Heart left ventricle (tissue), 16 donors: ENCODE results near the gene GCSH. TPM values are rescaled to one million over a fixed set of nuclear protein-coding genes. Genes with fewer than 3 reads are reported as not detected.

Experiments
- ATAC-seq, 4 donors: fragments of 200-7000 bp; cut with Tn5 transposase; one replicate each; pipeline ENCODE4 v1.9.1; 2020 to 2022; ENCODE audit warnings: moderate library complexity in 4 of 4, mild to moderate bottlenecking in 3 of 4, moderate number of reproducible peaks in 1 of 4
- DNase-seq, 5 donors: peaks; one replicate each; pipeline ENCODE4 v3.0.0-alpha.2; 2020
- H3K27ac ChIP-seq, 12 donors: fragments of 200-600 bp; sonication (generic) in 4 of 12; one replicate each; pipeline versions ENCODE4 v1.5.0 to v1.8.0; 2016 to 2022; ENCODE audit warnings: mild to moderate bottlenecking in 2 of 12
- H3K27me3 ChIP-seq, 9 donors: fragments of 200-600 bp; sonication (generic) in 2 of 9; one replicate each; pipeline versions ENCODE4 v1.5.1 to v1.8.0; 2016 to 2022; ENCODE audit warnings: mild to moderate bottlenecking in 3 of 9
- H3K36me3 ChIP-seq, 9 donors: fragments of 200-600 bp; sonication (generic) in 2 of 9; one replicate each; pipeline versions ENCODE4 v1.5.0 to v1.8.0; 2018 to 2022; ENCODE audit warnings: mild to moderate bottlenecking in 2 of 9
- H3K4me1 ChIP-seq, 12 donors: fragments of 200-600 bp; sonication (generic) in 4 of 12; one replicate each; pipeline versions ENCODE4 v1.5.0 to v1.8.0; 2016 to 2022; ENCODE audit warnings: mild to moderate bottlenecking in 3 of 12
- H3K4me3 ChIP-seq, 12 donors: fragments of 200-600 bp; sonication (generic) in 4 of 12; one replicate each; pipeline versions ENCODE4 v1.5.0 to v1.8.0; 2017 to 2022; ENCODE audit warnings: mild to moderate bottlenecking in 9 of 12, moderate library complexity in 4 of 12
- H3K9me3 ChIP-seq, 12 donors: fragments of 200-600 bp; sonication (generic) in 4 of 12; one replicate each; pipeline versions ENCODE4 v1.5.0 to v1.8.0; 2016 to 2022; ENCODE audit warnings: mild to moderate bottlenecking in 1 of 12
- POLR2A ChIP-seq, 2 donors: fragments of 450-650 bp; IDR thresholded peaks; one replicate each; pipeline ENCODE4 v1.6.1; 2017; ENCODE audit warnings: antibody characterized with exemption in 2 of 2, mild to moderate bottlenecking in 2 of 2, moderate library complexity in 2 of 2
- WGBS, 4 donors: extraction: QIAGEN DNeasy Blood & Tissue Kit in 2 of 4; methylation state at CpG; one replicate each; pipeline versions ENCODE4 v1.1.5 to v1.1.7; 2013 to 2018; 5-methylcytosine and 5-hydroxymethylcytosine counted together
- intact Hi-C, 10 donors: fragments of 100-400 bp; cut with DNase I; formaldehyde crosslinking; loops; one replicate each; pipeline versions ENCODE4 v1.11.1 to v1.14.2; 2022
- polyA plus RNA-seq, 2 donors: library from polyadenylated mRNA; stranded (reverse); fragments of 200-250 nt; gene quantifications; one replicate each; pipeline ENCODE4 v1.2.3, GENCODE V29; 2013
- total RNA-seq, 9 donors: library from RNA; depleted of rRNA in 2 of 9; stranded (reverse); fragments of >200 nt in 2 of 9; fragmentation: NEBNext Ultra II Directional in 3 of 9; extraction: Animal tissue kit (Norgen Biotek cat#: 25700) in 3 of 9; gene quantifications; one replicate each; pipeline versions ENCODE4 v1.1.0 to v1.2.4, GENCODE V29; 2016 to 2023
- TF ChIP-seq, protein P1 (sequence below), 12 donors: fragments of 200-600 bp; sonication (generic) in 4 of 12; IDR thresholded peaks; one replicate each; pipeline versions ENCODE4 v1.5.0 to v1.8.0; 2018 to 2022; ENCODE audit warnings: antibody characterized with exemption in 12 of 12, mild to moderate bottlenecking in 5 of 12
- donor health status: ischemic (EF 13 %, LVEDD 7.1; RV severe dilation, severe dysfunction).
- donor health status: healthy with polysubstance abuse.
- donor health status: DM: no; HTN: yes; CAD: no.
- donor health status: DM: no; HTN: no; CAD: no.
- donor health status: ischemic (EF 25% LVEDD 6.9; RV normal size, moderate dysfunction).
- donor health status: ischemic (EF 25% LVEDD 5.7; RV mildly dilated, moderate dysfunction).
- donor health status: healthy.
- donor health status: DM: yes; HTN: yes; CAD: no.
- donor health status: ischemic (EF 35%, LVEDD 5.7; RV mildly dilated, moderate dysfunction).
- donor health status: nonischemic (EF 11% LVEDD 7.7; RV severe dilation, severe dysfunction).
- donor health status: DM: yes; HTN: yes; CAD: no.
- donor health status: PGD.
- donor health status: ischemic (EF 29% LVEDD 5.4; RV normal size, mild dysfunction).
- donor health status: nonischemic (EF 23%, LVEDD 6.1; RV moderate dilation, normal function).

GCSH gene
- total and polyA plus RNA-seq, 11 donors: 22.3 to 51.2 (median 40.1) TPM

DNA sequence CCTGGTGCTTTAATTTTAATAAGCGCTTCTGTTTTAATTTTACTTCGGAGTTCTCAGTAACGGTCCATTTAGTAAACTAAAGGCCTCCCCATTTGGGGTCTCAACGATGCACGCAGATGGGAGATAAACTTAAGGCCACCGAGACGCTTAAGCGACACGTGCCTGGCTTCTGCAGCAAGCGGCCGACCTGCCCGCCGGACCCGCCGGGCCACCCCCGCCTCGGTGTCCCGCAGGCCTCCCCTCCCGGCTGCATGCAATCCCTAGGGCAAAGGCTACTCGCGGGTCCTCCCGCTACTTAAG is 592 bp downstream of the GCSH start:
- WGBS, 4 donors: 0 to 1% (median 0%) methylated on average over 10 to 22 of the region's 22 CpGs
- ATAC-seq: no peak
- intact Hi-C loops: loop anchor here in 3 of 10 donors (5.0 to 10.0 kb wide), 3 partner anchors 58 to 219 kb away; partner anchors contain the start of genes ATMIN (in 2 of the 3) and GAN (in 1 of the 3)
- Histone ChIP-seq H3K36me3 (no peaks in the 10 kb centered on the region), H3K4me1 (peaks cover 0 to 14% (median 2%) of the 10 kb centered on the region in 12 donors), H3K27ac (peak overlapping the region; percentile 40 to 86 (median 71)), H3K27me3 (no peaks in the 10 kb centered on the region), H3K4me3 (peak overlapping the region; percentile 50 to 97 (median 78)), H3K9me3 (no peaks in the 10 kb centered on the region)
- no peak for DNase-seq
- TF ChIP-seq POLR2A (IDR thresholded peaks at IDR 0.05): no peak
- TF ChIP-seq, protein P1, sequence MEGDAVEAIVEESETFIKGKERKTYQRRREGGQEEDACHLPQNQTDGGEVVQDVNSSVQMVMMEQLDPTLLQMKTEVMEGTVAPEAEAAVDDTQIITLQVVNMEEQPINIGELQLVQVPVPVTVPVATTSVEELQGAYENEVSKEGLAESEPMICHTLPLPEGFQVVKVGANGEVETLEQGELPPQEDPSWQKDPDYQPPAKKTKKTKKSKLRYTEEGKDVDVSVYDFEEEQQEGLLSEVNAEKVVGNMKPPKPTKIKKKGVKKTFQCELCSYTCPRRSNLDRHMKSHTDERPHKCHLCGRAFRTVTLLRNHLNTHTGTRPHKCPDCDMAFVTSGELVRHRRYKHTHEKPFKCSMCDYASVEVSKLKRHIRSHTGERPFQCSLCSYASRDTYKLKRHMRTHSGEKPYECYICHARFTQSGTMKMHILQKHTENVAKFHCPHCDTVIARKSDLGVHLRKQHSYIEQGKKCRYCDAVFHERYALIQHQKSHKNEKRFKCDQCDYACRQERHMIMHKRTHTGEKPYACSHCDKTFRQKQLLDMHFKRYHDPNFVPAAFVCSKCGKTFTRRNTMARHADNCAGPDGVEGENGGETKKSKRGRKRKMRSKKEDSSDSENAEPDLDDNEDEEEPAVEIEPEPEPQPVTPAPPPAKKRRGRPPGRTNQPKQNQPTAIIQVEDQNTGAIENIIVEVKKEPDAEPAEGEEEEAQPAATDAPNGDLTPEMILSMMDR (IDR thresholded peaks at IDR 0.05): no peak

DNA sequence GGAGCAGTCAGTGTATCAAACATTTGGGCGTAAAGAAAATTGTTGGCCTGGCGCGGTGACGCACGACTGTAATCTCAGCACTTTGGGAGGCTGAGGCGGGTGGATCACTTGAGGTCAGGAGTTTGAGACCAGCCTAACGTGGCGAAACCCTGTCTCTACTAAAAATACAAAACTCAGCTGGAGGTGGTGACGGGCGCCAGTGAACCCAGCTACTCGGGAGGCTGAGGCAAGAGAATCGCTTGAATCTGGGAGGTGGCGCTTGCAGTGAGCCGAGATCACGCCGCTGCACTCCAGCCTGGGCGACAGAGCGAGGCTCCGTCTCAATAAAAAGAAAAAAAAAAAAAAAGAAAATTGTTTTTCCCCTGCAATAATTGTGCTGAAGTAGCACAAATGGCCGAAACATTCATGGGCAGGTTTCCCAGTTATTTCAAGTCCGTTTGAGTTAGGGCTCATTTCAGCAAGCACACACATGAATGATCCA is 1.4 kb downstream of the GCSH start:
- Histone ChIP-seq H3K36me3 (peaks cover 0 to 1% (median 0%) of the 10 kb centered on the region in 9 donors), H3K4me1 (peaks cover 0 to 14% (median 2%) of the 10 kb centered on the region in 12 donors), H3K27ac (no peak overlapping the region), H3K9me3 (no peaks in the 10 kb centered on the region), H3K4me3 (peak overlapping the region in 8 of 12 donors; percentile 10 to 90 (median 74)), H3K27me3 (no peaks in the 10 kb centered on the region)
- intact Hi-C loops: loop anchor here in 3 of 10 donors (5.0 to 10.0 kb wide), 3 partner anchors 58 to 220 kb away; partner anchors contain the start of genes ATMIN (in 2 of the 3) and GAN (in 1 of the 3)
- WGBS, 4 donors: 77 to 81% (median 80%) methylated on average over 21 of the region's 21 CpGs
- ATAC-seq (no peak), DNase-seq (no peak)
- TF ChIP-seq, protein P1 (IDR thresholded peaks at IDR 0.05): no peak
- TF ChIP-seq POLR2A (IDR thresholded peaks at IDR 0.05): no peak

DNA sequence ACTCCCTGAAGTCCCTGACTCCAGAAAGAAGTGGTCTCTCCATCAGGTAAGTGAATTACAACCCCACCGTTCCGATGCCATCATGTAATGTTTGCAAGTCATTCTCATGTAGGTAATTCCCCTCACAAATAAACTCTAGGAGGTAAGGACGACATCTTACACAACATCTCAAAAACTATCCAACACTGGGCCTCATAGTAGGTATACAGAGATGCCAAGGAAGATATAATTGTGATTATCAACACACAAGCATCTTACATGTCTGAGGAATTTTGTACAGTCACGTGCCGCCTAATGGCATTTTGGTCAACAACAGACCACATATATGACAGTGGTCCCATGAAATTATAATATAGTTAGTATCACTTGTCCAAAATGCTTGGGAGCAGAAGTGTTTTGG is 7.4 kb downstream of the GCSH start:
- Histone ChIP-seq H3K36me3 (peaks cover 0 to 24% (median 12%) of the 10 kb centered on the region in 9 donors), H3K27me3 (no peaks in the 10 kb centered on the region), H3K4me3 (no peak overlapping the region), H3K4me1 (no peaks in the 10 kb centered on the region), H3K9me3 (no peaks in the 10 kb centered on the region), H3K27ac (no peak overlapping the region)
- DNase-seq (no peak), ATAC-seq (no peak)
- TF ChIP-seq POLR2A (IDR thresholded peaks at IDR 0.05): no peak
- TF ChIP-seq, protein P1 (IDR thresholded peaks at IDR 0.05): no peak
- WGBS, 4 donors: 95 to 98% (median 97%) methylated on average over 5 of the region's 5 CpGs
- intact Hi-C loops: no loop called here

DNA sequence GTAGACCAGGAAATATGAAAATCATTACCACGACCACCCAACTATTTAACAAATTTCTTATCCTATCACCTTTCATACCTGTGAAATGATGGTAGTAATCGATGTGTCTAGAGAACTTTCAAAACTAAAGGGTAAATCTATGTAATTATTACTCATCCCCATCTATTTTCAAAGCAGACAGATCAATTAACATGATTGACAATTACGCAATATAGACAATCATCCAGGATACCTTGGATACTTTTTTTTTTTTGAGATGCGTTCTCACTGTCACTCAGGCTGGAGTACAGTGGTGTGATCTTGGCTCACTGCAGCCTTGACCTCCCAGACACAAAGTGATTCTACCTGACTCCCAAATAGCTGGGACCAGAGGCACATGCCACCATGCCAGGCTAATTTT is 15.2 kb downstream of the GCSH start:
- H3K36me3 ChIP-seq: peaks cover 0 to 17% (median 4%) of the 10 kb centered on the region in 9 donors
- H3K4me1 ChIP-seq: peaks cover 0 to 13% (median 6%) of the 10 kb centered on the region in 12 donors
- WGBS, 4 donors: 92 to 98% (median 96%) methylated on average over 4 of the region's 4 CpGs
- intact Hi-C loops: no loop called here
- no peak for DNase-seq
- no peak for TF ChIP-seq POLR2A (IDR thresholded peaks at IDR 0.05)
- TF ChIP-seq, protein P1 (IDR thresholded peaks at IDR 0.05): no peak
- H3K9me3 ChIP-seq: no peaks in the 10 kb centered on the region
- no peaks in the 10 kb centered on the region for H3K27me3 ChIP-seq
- no peak overlapping the region for H3K27ac ChIP-seq
- no peak overlapping the region for H3K4me3 ChIP-seq
- no peak for ATAC-seq
